HG03342 (cell line): ENCODE data around the gene PRPF19.

Experiments
- ATAC-seq: cut with Tn5 transposase; IDR thresholded peaks from one replicate; pipeline ENCODE4 v1.9.1; 2021; ENCODE audit warnings: mild to moderate bottlenecking, moderate library complexity; ENCODE audit not compliant: unreplicated experiment

PRPF19 gene

DNA sequence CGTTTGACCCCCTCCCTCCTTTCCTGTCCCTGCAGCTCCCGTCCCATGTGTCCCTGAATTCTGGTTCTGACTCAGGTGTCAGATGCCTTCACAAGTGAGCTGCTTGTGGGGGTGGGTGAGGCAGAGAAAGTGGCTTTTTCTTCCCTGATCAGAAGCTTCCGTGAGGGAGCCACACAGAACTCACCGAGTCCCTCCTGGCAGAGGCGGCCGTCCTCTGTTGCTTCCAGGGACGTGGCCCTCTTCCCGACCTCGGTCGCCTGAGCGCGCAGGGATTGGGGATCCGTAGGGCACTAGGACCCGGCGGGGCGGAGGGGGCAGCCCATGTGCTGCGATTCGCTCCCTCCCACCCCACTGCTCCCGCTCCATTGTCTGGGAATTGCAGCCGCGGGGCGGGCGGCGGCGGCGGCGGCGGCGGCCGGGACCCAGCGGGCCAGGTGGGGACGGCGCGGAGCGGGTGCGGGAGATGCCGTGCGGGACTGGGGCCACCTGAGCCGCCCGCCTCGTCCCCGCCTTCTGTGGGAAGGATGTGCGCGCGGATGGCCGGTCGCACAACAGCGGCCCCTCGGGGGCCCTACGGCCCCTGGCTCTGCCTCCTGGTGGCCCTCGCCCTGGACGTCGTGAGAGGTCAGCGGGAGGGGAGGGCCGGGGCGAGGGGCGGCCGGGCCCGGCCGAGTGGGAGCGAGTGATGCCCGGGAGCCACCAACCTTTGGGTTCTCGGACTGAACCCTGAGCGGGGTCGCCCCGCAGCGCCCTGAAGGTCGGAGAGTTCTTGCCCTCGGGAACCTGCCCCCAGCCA, 17.9 kb upstream of the PRPF19 start, which contains the start of gene TMEM132A:
TMEM132A (plus strand) TSS at position 351 of the 796 bp plus-strand sequence; CDS start at position 525, 174 bp downstream.
- no peak for ATAC-seq

DNA sequence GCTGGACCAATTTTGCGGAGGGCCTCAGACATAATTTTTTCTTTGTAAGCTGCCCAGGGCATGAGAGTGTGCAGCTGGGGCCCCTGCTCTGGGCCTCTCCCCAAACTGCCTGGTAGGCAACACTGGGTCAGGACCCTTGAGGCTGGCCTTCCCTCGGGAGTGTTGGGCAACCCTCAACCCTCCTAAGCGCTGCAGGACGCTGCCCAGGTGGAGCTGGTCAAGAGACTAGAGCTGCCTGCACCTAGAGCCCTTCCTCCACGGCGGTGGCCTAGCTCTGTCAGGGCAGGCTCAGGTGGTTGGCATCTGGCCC, 17.4 kb upstream of the PRPF19 start:
- no peak for ATAC-seq

DNA sequence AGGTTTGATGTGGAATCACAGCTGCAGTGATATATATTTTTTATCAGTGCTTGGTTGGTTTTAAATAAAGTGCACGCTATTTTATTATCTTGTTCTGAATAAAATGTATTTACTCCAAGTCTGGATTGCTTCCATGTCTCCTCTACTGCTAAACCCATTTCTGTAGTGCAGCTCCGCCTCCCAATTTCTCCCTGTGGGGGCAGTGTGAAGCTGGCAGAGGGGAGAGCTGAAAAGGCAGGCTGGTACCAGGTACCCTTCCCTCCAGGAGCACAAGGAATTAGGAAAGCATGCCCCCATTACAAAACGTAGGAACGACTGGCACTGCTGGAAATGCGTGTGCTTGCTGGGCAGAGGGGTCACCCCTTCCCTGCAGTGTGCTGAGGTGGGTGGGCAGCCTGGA, 16.9 kb upstream of the PRPF19 start:
- ATAC-seq = no peak

DNA sequence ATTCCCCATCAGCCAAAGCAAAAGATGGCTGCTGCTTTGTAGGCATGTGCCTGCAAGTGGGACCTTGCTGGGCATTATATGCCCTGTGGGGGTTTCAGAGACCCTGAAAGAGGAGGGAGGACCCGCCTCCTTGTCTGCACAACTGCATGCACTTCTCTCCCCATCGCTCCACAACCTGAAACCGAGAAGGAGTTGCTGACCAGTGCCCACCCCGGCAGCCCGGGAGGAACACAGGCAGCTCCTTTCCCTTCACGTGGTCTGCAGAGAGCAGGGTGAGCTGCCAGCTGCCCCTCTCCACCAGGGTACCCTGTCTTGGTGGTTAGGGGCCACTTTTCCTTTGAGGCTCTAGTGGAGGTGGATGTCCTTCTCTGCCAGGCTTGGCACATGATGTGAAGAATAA, 16.5 kb upstream of the PRPF19 start:
- ATAC-seq = no peak

DNA sequence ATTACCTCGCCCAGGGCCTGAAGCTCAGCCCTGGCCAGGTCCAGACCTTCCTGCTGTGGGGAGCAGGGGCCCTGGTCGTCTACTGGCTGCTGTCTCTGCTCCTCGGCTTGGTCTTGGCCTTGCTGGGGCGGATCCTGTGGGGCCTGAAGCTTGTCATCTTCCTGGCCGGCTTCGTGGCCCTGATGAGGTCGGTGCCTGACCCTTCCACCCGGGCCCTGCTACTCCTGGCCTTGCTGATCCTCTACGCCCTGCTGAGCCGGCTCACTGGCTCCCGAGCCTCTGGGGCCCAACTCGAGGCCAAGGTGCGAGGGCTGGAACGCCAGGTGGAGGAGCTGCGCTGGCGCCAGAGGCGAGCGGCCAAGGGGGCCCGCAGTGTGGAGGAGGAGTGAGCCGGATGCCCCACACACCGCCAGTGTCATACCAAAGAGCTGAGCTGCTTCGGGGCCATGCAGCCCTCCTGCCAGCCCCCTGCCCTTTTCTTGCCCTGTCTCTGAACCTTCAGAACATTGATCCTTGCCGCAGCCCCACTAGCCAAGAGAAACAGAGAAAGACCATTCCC, 15.5 kb upstream of the PRPF19 start:
- ATAC-seq = no peak

DNA sequence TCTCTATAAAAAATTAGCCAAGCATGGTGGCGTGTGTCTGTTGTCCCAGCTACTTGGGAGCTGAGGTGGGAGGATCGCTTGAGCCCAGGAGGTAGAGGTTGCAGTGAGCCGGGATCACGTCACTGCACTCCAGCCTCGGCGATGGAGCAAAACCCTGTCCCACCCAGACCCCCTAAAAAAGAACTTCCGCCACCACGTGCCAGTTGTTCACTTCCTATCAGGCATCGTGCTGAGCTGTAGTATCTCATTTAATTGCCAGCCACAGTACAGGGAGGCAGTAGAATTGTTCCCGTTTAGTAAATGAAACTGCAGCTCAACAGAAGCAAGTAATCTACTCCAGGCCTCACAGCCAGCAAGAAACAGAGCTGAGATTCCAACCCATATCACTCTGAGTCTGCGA, 14.9 kb upstream of the PRPF19 start:
- no peak for ATAC-seq

DNA sequence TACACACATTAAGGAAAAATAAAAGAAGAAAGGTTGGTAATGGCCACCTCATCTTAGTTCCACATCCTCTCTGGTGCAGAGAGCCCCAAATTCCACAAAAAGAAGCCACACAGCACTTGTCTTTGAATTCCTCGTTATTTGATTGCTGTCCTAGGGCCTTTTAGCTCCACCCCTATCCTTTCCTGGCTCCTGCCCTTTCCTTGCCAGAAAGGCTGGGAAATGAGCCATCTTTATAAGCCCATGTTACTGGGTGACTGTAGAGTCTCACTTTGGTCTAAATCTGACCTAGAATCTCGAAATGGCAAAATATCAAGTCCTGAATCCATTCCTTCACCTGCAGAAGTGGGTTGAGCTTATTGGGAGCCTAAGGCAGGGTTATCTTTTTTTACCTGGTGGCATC, 13.6 kb upstream of the PRPF19 start:
- no peak for ATAC-seq

DNA sequence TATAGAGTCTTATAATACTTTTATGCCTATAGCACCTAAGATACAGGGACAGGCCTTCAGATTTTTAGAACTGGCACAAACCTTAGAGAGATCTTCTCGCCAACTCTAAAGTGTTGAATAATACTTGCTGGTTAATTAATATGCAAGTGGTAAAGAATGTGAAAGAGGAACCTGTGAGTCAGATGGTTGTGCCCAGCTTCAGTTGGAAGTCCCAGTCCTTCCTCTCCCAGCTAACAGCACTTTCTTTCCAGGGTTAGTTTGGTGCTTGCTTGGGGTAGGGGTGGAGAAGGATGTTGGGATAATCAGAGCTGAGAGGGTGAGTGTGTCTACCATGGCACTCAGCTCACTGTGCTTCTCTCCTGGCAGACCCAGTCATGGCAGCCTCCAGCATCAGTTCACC, 12.9 kb upstream of the PRPF19 start:
- no peak for ATAC-seq

DNA sequence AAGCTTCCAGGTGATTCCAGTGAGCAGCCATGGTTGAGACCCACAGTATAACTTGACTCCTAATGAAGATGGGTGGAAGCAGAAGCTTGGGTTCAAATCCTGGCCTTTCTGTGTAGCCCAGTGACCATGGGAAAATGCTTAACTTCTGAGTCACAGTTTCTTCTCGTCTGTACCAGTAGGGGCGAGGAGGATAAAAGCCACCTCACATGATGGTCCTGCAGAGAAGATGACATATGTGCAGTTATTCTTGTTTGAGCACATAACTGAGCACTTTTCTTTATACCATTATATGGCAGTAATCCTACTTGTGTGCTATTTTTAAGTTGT, 12.5 kb upstream of the PRPF19 start:
- no peak for ATAC-seq

DNA sequence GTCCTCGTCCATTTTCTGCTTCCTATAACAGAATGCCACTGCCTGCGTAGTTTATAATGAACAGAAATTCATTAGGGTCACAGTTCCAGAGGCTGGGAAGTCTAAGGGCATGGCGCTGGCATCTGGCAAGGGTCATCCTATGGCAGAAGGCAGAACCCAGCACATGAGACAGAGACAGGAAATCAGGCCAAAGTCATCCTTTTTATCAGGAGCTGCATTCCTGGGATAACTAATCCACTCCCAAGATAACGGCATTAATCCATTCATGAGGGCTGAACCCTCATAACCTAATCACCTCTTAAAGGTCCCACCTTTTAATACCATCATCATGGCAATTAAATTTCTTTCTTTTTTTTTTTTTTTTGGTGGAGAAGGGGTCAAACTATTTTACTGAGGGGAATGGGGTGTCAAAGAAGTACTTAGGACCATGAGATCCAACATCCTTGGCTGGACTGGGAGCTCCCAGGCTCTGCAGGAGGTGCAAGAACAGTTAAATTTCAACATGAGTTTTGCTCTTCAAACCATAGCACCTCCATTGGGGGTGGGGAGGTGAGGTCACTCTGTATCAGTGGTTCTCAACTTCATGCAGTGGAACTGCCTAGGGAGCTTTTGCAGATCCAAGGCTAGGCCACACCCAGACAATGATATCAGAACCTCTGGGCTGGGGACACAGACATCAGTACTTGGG, 12.0 kb upstream of the PRPF19 start:
- no peak for ATAC-seq

DNA sequence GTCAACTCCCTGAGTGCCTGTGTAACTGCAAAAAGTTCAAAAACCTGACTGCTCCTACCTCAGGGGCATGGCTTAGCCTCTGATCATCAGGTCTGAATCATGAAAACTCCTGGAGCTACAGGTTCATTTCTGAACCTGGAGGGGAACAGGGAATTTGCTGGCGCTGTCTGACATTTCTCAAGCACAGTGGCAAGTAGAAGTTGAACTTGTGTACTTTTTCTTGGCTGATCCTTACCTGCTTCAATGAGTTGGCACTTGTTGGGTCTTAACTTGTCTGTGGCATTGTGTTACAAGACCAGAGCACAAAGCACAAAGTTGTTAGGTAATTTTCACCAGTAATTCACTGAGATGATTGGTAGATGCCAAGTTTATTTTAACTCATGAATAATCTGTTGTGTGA, 10.9 kb upstream of the PRPF19 start:
- ATAC-seq = no peak

DNA sequence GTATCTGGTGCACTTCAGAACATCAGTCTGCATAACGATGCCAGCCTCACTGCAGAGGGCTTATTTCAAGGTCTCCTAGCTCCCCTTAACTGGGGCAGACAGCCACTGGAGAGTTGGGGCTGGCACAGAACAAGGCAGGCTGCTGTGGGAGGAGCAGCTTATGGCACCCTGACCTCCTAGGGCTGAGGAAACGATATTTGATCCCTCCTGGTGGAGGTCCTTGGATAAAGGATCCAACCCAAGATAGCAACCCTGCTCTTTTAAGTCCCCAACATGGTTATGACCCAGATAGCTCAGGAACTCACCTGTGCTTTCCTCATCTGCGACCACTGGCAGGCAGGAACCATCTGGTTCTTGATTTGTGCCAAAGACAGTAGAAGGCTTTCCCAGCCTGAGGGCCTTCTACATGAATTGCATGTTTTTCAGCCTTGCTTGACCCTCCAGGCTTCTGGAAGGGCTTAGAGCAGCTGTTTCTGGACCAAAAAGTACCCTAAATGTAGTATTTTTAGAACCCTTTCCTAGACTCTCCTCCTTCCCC, 10.4 kb upstream of the PRPF19 start:
- ATAC-seq = no peak

DNA sequence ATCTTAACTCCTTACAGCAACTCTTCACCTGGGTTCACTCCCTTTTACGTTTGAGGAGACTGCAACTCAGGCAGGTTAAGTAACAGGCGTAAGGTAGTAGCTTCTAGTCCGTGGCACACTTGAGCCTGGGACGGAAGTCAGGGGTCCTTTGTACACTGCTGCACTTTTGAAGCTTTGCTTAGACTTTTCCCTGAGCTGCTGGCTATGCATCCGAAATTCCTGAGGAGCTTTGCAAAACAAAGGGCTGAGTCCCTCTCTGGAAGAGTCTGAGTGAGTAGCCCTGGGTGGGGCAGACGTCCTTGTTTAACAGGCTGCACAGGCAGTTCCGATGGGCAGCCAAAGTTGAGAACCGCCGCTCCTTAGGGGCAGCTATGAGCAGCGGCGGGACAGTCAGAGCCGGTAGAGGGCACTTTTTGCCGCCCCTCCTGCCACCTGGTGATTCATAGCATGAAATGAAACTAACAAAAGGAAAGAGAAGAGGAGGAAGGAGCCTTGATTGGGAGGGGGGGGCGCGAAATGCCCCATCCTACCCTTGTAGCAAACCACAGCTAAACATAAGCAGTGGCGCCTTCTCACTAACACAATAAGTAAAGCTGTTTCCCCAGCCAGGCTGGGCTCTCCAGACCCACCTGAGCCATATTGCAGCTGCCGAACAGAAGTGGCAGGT, 9.0 kb upstream of the PRPF19 start:
- ATAC-seq = peak; percentile 35

DNA sequence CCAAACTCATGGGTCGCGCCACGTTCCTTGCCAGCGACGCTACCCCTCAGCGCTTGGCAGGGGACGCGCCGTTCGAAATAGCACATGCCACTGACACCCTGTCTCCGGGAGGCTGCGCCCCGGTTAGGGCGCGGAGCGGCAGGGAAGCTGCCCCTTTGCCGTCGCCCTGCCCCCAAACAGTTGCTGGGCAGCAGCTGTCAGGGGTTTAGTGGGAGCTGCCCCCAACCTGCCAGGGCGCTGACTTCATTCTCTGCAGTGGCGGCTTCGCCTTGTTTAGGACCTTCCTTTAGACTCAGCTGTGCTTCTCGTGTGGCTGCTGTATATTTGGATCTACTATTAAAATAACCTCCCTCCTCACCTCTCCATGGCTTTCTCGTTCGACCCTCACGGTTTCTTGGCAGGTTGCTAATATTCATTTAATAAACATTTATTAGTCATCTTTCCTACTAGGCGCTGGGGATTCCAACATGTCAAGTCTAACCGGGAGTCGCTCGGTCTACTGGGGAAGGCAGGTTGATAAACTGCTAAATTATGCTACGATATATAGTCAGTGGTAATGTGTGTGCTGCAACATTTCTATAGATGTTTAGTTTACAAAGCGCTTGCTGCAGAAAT, 8.4 kb upstream of the PRPF19 start:
- ATAC-seq = peak; percentile 4

DNA sequence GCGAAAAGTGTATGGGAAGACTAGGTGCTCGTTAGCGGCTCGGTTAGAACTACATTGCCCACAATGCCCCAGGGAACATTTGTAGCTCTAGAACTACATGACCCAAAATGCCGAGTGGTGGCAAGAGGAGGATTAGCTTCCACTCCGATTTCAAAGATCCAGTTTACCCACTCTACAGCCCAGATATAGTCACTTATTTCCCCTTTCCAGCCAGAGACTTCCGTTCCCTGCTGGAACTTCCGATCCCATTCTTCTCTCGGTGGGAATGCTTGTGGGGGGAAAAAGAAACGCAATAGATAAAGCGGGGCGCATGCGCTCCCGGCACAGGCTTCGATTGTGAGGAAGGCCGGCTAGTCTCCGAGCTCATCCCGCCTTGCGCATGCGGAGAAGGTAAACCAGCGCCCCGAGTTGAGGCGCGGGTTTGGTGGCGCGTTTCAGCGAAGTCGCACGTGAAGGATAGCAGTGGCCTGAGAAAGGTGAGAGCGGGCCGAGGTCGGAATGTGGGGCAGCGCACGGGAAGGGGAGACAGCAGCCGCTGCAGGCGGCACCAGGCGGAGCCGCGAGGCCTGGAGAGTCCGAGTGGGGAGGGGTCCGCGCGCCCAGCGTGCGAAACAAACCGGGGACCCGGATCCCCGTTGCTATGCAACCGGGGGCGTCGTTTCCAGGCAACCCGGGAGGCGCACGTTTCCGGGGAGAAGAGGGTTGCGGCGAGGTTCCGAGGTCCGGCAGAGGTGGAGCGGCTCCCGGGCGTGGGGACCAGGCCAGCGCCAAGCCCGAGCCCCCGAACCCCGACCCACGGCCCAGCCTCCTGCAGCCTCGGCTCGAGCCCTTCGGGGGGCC, 7.6 kb upstream of the PRPF19 start, which contains the start of gene TMEM109:
TMEM109 (plus strand) TSS at position 366 of the 840 bp plus-strand sequence. CDS start 5,536 bp downstream, outside the sequence.
- ATAC-seq = peak; percentile 44

DNA sequence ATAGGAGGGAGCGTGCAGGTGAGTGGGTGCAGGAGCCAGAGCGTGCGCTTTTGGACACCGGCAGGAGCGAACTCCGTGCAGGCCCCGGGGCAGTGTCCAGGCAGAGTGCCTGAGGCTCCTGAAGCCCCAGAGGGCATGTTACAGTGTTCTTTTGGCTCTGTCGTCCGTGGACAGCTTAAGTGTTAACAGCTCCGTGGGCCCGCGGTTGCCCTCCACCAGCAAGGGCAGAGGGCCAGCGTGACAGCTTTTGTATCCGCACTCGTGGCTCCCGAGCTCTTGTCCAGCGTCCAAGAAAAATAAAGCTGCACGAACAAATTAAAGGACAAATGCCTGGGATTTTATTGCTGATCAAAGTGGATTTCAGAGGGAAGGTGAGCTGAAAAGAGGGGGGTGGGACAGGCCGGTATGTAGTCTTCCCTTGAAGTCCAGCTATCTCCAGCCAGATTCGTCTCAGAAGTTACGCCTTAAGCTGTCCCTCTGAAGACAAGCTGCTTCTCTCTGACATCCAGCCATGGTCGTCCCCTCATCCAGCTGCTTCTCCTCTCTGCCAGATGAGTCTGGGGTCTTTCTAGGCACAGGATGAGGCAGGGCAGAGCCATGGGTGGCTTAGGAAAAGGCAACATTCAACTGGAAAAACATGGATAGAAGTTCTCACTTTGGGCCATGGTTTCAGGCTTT, 6.6 kb upstream of the PRPF19 start:
- no peak for ATAC-seq

DNA sequence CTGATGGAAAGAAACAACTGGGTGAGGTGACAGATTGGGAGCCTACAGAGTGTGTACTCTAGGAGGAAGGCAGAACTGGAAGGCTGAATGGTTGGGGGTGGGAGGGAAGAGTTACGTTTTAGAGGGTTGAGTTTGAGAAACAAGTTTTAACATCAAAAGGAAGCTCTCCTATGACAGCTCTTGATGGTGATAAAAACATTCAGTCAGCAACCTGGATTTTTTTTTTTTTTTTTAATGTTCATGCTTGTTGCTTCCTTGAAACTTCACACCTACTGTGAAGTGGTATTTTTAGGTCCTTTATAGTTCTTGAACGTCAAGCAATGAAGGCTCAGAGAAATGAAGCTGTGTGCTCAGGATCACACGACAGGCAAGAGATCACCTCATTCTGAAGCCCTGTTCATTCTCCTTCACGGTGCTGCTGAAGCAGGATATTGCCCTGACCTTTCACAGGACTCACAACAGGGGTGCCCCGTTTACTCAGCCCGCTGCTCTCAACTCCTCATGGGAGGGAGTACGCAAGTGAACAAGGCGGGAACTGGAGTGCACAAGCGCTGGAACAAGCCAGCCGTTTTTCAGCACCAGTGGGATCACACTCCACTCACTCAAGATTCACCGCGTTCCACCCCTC, 6.0 kb upstream of the PRPF19 start:
- no peak for ATAC-seq

DNA sequence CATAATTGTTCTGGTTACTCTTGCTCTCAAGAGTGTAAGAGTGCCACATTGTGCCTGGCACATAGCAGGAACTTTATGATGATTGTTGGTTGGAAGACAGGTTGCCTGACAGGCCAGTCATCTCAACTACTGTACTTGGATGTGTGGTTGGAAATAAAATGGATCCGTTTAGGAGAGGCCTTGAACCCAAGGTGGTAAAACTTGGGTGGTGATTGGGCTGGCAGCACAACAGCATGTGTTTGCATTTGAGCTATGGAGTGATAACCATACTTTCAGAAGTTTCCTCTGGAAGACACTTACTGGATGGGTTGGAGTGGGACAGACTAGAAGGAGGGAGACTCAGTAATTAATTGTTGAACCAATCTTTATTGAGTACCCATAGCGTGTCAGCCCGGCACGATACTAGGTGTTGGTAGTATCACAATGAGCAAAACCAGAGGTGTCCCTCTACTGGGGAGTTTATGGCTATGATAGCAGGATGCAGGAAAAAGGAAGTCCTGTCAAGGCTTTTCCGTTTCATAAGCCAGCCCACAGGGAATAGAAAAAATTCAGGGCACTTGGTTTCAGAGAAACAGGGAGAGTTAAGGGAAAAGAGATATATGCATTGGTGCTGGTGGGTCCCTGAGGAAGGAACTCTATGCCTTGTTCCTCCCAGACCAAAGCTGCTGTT, 4.5 kb upstream of the PRPF19 start:
- no peak for ATAC-seq

DNA sequence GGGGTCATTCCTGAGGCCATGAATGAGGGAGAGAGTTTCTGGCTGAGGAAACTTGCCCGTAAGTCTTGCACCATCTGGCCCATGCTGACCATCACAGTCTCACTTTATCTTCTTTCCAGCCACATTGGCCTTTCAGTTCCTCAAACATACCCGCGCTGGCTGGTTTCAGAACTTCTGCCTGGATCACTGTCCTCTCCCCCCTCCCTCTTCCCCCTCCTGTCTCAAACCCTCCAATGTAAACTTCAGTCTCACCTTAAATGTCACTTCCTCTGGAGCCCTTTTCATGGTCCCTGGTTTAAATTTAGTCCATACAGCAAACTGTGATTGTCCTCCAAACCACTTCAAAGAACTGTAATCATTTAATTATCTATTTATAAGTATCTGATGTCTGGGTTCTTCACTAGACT, 3.9 kb upstream of the PRPF19 start:
- peak; percentile 33 for ATAC-seq
